ENCODE measurements around the gene CTNS.

CTNS gene

DNA sequence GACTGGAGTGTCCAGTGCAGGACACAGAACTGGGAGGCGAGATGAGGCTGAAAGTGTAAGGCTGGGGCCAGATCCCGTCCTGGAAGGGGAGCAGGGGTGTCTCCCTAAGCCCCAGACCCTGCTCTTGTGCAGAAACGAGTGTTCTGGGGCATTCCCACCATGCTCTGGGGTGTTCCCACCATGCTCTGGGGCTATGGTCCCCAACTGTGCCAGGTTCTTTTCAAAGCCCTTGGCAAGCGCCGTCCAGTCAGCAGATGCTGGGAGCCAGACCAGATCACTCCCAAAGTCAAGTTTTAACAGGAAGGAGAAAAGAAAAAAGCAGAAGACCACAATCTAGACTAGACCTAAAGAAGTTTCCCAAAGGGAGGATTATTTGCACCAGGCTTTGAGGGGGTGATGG, 29.3 kb downstream of the CTNS start:
- peak overlapping the region; percentile 38 for H3K4me3 ChIP-seq (ENCODE audit: low read length)
- TF ChIP-seq, protein P1, sequence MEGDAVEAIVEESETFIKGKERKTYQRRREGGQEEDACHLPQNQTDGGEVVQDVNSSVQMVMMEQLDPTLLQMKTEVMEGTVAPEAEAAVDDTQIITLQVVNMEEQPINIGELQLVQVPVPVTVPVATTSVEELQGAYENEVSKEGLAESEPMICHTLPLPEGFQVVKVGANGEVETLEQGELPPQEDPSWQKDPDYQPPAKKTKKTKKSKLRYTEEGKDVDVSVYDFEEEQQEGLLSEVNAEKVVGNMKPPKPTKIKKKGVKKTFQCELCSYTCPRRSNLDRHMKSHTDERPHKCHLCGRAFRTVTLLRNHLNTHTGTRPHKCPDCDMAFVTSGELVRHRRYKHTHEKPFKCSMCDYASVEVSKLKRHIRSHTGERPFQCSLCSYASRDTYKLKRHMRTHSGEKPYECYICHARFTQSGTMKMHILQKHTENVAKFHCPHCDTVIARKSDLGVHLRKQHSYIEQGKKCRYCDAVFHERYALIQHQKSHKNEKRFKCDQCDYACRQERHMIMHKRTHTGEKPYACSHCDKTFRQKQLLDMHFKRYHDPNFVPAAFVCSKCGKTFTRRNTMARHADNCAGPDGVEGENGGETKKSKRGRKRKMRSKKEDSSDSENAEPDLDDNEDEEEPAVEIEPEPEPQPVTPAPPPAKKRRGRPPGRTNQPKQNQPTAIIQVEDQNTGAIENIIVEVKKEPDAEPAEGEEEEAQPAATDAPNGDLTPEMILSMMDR (IDR thresholded peaks at IDR 0.05; ENCODE audit: insufficient read depth, low read depth, low read length, missing control alignments), result no peak
- DNase-seq (ENCODE audit: low read depth), result no peak

DNA sequence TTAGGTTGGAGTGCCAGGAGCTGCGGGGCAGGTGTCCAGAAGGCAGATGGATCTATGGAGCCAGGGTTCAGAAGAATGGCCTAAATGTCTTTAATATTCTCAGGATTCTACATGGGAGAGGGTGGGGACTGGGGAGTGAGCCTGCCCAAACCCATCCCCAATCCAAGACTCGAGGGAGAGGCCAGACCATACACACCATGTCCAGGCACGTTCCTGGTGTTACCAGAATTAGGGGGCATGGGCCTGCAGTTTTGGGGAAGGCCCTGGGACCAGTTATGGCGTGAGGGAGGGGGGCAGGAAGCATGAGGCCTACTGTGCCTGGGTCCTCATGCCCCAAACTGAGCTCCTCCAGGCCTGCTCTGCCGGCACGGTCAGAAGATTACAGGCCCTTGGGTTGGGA, 30.0 kb downstream of the CTNS start:
- H3K4me3 ChIP-seq (ENCODE audit: low read length), result peak overlapping the region; percentile 38
- peak; percentile 60 for DNase-seq (ENCODE audit: low read depth)
- TF ChIP-seq, protein P1 (IDR thresholded peaks at IDR 0.05; ENCODE audit: insufficient read depth, low read depth, low read length, missing control alignments), result no peak

DNA sequence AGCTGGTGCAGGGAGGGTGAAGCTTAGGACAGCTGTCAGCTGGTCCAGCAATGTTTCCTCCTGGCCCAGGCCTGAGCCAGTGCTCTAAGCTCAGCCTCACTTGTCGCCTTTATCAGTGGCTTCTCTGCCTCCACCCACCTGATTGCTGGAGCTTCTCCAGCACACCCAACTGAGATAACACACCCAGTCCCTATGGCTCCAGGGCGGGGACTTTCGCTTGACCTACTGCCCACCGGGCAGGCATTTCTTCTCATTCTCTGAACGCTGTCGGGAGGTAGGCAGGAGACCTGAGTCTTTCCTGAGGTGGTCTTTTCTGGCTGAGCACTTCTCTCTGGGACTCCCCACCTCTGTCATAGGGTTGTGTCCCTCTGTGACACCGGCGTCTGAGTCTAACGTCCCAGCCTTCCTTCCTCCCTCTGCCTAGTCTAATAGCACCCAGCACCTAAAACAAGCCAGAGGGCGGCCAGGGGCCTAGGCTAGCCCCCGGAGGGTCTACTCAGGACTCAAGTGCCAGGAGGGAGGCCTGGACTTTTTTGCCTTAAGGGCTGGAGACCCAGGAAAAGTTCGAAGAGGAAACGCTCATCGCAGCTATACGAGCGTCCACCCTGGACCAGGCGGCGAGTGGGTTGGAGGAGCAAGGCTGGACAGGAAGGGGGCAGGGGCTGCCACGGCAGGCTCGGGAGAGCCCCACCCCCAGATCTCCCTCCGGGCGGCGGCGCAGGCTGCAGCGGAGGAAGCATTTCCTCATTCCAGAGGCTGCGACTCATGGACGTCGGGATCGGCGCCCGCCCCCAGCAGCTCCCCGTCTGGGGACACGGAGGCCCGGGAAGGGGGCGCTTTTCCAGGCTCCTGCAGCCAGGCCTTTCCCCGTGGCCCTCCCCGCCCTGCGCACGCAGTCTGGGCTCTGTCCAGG, 31.1 kb downstream of the CTNS start:
- peak overlapping the region; percentile 94 for H3K4me3 ChIP-seq (ENCODE audit: low read length)
- TF ChIP-seq, protein P1 (IDR thresholded peaks at IDR 0.05; ENCODE audit: insufficient read depth, low read depth, low read length, missing control alignments), result no peak
- DNase-seq (ENCODE audit: low read depth), result peak; percentile 94

DNA sequence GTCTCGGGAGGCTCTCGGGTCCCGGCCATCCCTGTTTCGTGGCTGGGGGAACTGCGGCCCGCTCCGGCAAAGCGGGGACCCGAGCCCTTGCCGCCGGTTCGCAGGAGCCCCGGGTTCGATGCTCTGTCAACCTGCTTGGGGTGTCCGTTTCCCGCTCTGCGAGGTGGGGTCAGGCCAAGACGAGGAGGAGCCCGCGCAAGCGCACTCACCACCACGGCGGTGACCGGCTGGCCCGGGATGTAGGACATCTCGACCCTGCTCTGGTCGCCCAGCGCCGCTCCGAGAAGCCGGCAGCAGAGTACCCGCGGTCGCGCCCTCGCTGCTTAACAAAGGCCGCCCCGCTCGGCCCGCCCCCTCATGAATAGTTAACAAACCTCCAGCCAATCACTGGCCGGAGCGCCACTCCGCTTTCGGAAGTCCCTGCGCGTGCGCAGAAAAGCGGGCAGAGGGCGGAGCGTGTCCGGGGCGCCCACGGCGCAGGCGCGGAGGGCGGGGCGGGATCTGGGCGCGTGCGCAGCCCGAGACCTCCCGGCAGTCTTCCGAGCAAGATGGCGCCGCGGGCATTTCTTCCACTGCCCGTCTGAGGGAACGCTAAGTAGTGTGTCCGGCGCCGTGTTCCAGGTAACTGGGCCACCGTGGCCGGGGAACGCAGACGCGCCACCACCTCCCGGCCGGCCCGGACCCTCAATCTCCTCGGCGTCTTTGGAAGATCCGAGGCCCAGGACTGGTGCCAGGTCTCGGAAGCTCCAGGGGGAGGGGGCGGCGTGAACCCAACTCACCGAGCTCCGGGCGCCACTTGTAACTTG, 31.9 kb downstream of the CTNS start, which contains the start of the genes EMC6 and TAX1BP3:
Gene EMC6 (plus strand): TSS at position 534 of the 806 bp plus-strand sequence. CDS start 335 bp downstream, outside the sequence.
Gene TAX1BP3 (minus strand): TSS at position 300 of the 806 bp plus-strand sequence. CDS start 52 bp downstream, at position 248.
- TF ChIP-seq, protein P1 (IDR thresholded peaks at IDR 0.05; ENCODE audit: insufficient read depth, low read depth, low read length, missing control alignments), result no peak
- DNase-seq (ENCODE audit: low read depth), result peak; percentile 97
- H3K4me3 ChIP-seq (ENCODE audit: low read length), result peak within 1 kb of the TSS; percentile 94

DNA sequence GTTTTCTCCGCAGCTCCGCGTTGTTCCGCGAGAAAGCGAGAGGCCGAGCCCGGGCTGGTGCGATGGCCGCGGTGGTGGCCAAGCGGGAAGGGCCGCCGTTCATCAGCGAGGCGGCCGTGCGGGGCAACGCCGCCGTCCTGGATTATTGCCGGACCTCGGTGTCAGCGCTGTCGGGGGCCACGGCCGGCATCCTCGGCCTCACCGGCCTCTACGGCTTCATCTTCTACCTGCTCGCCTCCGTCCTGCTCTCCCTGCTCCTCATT, 32.5 kb downstream of the CTNS start:
- H3K4me3 ChIP-seq (ENCODE audit: low read length), result peak overlapping the region; percentile 61
- DNase-seq (ENCODE audit: low read depth), result no peak
- TF ChIP-seq, protein P1 (IDR thresholded peaks at IDR 0.05; ENCODE audit: insufficient read depth, low read depth, low read length, missing control alignments), result no peak

DNA sequence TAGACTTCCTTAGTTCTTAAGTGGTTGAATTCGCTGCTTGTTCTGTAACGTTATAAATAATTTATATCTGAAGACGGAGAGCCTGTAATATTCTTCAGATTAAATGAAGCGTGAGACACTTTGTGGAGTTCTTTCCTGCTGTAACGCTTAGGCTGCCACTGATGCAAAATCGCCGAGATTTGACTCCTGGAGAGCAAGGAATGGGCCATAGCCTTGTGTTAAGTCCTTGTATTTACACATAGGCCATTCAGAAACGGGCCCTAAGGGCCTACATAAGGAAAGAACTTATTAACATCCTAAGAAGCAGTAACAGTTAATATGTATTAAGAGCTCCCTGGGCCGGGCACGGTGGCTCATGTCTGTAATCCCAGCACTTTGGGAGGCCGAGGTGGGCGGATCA, 33.0 kb downstream of the CTNS start:
- H3K4me3 ChIP-seq (ENCODE audit: low read length), result peak overlapping the region; percentile 61
- TF ChIP-seq, protein P1 (IDR thresholded peaks at IDR 0.05; ENCODE audit: insufficient read depth, low read depth, low read length, missing control alignments), result no peak
- no peak for DNase-seq (ENCODE audit: low read depth)

All from epithelial cell of esophagus (primary cell).